ENCODE measurements around the gene CHPT1.

DNA sequence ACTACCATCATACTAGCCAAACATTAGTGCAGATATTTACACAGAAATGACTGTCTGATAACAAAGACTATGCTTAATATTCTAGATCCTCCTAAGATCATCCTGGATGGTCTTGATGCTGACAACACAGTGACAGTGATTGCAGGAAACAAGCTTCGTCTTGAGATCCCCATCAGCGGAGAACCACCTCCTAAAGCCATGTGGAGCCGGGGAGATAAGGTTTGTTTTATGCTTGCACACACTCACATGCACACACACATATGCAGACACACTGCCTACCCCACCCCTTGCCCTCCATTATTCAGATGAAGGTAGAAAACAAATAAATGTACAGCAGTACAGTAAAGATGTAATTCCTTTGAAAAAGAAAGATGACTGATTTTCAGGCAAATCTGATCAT, 44.4 kb upstream of the CHPT1 start:
- TF ChIP-seq, protein P1, sequence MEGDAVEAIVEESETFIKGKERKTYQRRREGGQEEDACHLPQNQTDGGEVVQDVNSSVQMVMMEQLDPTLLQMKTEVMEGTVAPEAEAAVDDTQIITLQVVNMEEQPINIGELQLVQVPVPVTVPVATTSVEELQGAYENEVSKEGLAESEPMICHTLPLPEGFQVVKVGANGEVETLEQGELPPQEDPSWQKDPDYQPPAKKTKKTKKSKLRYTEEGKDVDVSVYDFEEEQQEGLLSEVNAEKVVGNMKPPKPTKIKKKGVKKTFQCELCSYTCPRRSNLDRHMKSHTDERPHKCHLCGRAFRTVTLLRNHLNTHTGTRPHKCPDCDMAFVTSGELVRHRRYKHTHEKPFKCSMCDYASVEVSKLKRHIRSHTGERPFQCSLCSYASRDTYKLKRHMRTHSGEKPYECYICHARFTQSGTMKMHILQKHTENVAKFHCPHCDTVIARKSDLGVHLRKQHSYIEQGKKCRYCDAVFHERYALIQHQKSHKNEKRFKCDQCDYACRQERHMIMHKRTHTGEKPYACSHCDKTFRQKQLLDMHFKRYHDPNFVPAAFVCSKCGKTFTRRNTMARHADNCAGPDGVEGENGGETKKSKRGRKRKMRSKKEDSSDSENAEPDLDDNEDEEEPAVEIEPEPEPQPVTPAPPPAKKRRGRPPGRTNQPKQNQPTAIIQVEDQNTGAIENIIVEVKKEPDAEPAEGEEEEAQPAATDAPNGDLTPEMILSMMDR (IDR thresholded peaks at IDR 0.05) = no peak
- no peak for TF ChIP-seq ZFX (IDR thresholded peaks at IDR 0.05; ENCODE audit: borderline replicate concordance)

Measured in 22Rv1 (cell line).